ENCODE measurements around the gene AZIN2.

The AZIN2 gene

DNA sequence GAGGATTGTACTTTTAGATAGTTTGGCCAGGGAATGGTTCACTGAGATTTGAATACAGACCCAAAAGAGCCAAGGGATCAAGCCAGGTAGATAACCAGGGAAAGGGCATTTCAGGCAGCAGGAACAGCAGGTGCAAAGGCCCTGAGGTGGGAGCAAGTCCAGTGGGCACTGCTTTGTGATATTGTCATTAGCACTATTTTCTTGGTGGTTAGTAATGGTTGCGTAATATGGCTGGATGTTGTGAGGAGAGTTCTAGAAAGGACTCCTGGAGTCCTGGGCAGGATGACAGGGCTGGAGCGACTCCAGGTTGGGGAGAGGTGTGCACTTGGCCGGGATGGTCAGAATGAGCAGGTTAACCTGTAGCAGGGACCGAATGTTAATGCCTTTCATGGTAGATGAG is 4.4 kb downstream of the AZIN2 start:
- no peak for DNase-seq (ENCODE audit: low spot score)
- no peak for TF ChIP-seq CTCF (IDR thresholded peaks at IDR 0.05; ENCODE audit: extremely low read depth, insufficient read depth, missing control alignments)
- in situ Hi-C loops (cut with MboI; ENCODE audit: low pct_unique_long_range_greater_than_20kb, low sequenced_read_pairs, unreplicated experiment), result no loop called here

DNA sequence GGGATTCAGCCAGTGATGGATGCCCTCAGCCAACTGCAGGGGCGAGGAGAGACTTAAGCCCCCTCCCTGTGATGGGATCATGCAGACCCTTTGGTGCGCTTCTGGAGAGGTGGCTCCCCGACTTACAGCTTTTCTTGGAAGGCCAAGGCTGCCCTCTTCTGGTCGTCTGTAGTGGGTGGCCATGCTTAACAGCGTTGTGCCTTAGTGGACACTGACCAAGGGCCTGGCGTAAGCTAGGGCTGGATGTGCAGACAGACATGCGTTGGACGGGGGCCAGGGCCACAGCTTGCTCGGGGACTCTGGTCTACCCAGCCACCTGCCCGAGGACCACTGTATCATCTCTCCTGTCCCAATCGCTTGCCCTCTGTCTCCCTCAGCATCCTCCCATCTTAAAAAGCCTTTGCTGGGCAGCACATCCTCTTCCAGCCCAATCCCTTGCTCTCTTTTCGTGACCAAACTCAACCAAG is 5.5 kb downstream of the AZIN2 start:
- peak; percentile 85 for TF ChIP-seq CTCF (IDR thresholded peaks at IDR 0.05; ENCODE audit: extremely low read depth, insufficient read depth, missing control alignments)
- peak; percentile 55 for DNase-seq (ENCODE audit: low spot score)
- in situ Hi-C loops (cut with MboI; ENCODE audit: low pct_unique_long_range_greater_than_20kb, low sequenced_read_pairs, unreplicated experiment), result no loop called here

DNA sequence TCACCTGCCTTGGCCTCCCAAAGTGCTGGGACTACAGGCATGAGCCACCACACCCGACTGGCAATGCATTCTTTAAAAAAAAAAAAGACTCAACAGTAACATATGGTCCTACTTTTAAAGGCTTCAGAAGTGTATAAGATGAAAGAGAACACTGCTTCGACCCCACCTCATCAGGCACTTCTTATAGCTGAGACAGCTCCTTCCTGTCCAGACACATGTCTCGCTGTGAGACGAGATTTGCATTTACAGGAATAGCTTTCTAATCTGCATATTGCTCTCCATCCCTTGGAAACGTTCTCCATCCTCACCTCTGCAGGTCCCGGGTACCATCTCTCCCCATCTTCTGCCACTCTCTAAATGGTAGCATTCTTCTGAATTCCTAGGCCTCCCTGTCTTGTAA is 6.7 kb downstream of the AZIN2 start:
- no peak for TF ChIP-seq CTCF (IDR thresholded peaks at IDR 0.05; ENCODE audit: extremely low read depth, insufficient read depth, missing control alignments)
- in situ Hi-C loops (cut with MboI; ENCODE audit: low pct_unique_long_range_greater_than_20kb, low sequenced_read_pairs, unreplicated experiment), result no loop called here
- no peak for DNase-seq (ENCODE audit: low spot score)

DNA sequence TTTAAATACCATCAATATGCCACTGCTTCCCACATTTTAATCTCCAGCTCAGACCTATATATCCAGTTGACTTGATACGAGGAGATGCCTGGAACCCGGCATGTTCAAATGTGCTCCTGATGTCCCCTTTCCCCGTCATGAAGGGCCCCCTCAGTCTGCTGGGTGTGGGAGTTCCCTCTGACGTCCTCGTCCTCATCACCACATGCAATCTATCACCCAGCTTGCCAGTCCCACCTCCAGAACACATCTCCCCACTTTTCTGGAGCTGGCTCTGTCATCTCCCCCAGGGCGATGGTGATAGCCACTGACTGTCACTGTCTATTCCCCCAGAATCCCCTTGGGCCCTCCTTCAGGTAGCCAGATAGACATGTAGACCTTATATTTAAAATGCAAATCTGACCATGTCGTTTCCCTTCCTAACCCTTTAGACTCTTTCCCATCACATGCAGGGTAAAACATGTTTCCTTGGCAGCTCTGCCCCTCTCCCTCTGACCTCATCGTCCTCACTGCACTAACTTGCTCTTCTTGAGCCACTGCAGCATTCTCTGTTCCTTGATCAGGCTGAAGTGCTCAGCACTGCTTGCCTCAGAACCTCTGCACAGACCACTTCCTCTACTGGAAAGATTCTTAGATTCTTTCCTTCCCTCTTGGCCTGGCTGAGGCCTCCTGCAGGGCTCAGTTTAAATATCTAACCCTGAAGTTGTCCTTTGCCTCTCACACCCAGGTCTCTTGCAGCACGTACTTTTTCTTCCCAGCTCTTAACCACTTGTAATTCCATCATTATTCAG is 7.4 kb downstream of the AZIN2 start:
- no peak for DNase-seq (ENCODE audit: low spot score)
- in situ Hi-C loops (cut with MboI; ENCODE audit: low pct_unique_long_range_greater_than_20kb, low sequenced_read_pairs, unreplicated experiment), result no loop called here
- no peak for TF ChIP-seq CTCF (IDR thresholded peaks at IDR 0.05; ENCODE audit: extremely low read depth, insufficient read depth, missing control alignments)

- DNase-seq (ENCODE audit: low spot score), result no peak
- TF ChIP-seq CTCF (IDR thresholded peaks at IDR 0.05; ENCODE audit: extremely low read depth, insufficient read depth, missing control alignments), result no peak
- in situ Hi-C loops (cut with MboI; ENCODE audit: low pct_unique_long_range_greater_than_20kb, low sequenced_read_pairs, unreplicated experiment), result no loop called here
Measured at GRCh38 chr1:33089457-33089856, 8.5 kb downstream of the AZIN2 start.

DNA sequence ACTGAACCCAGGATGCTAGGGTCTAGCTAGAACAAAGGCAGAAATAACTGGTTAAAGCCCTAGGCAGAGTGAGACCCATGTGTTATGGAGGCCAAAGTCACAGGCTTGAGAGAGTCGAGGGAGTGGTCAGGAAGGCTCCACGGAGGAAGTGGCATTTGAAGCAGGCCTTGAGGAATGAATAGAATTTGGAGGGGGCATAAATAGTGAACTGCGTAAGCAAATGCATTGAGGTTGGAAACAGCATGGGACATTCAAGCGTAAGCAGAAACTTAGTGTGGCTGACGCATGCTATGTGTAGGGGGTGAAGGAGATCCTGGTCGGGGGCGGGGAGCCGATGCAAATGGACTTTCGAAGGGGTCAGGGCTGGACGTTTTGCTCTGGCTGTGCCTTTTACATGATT is 11.5 kb downstream of the AZIN2 start:
- DNase-seq (ENCODE audit: low spot score), result no peak
- in situ Hi-C loops (cut with MboI; ENCODE audit: low pct_unique_long_range_greater_than_20kb, low sequenced_read_pairs, unreplicated experiment), result no loop called here
- TF ChIP-seq CTCF (IDR thresholded peaks at IDR 0.05; ENCODE audit: extremely low read depth, insufficient read depth, missing control alignments), result no peak
